HG03108 (cell line): ENCODE results near the gene PPP2R3C.
"Not testable (repeated sequence)": the region's sequence is repeated elsewhere in the genome, so short reads cannot be mapped to it uniquely, and the experiment has no call there.

Experiments
- ATAC-seq: cut with Tn5 transposase; IDR thresholded peaks from one replicate; pipeline ENCODE4 v1.9.1; 2021; ENCODE audit warnings: moderate library complexity; ENCODE audit not compliant: unreplicated experiment

The PPP2R3C gene

GRCh38 chr14:35133542-35134328, 11.9 kb upstream of the PPP2R3C start:
- no peak for ATAC-seq

- ATAC-seq, result no peak
Measured at GRCh38 chr14:35124127-35124526, 2.3 kb upstream of the PPP2R3C start.

DNA sequence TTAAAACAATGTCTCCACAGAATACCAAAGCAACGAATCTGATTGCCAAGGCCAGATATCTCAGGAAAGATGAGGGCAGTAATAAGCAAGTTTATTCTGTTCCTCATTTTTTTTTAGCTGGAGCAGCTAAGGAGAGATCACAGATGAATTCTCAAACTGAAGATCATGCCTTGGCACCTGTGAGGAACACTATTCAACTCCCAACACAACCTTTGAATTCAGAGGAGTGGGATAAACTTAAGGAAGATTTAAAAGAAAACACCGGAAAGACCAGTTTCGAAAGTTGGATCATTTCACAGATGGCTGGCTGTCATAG, 1.6 kb upstream of the PPP2R3C start:
- ATAC-seq, result no peak

- no peak for ATAC-seq
Measured at GRCh38 chr14:35122696-35123387, 1.1 kb upstream of the PPP2R3C start.

- no peak for ATAC-seq
Measured at GRCh38 chr14:35121026-35121886, 534 bp downstream of the PPP2R3C start.

DNA sequence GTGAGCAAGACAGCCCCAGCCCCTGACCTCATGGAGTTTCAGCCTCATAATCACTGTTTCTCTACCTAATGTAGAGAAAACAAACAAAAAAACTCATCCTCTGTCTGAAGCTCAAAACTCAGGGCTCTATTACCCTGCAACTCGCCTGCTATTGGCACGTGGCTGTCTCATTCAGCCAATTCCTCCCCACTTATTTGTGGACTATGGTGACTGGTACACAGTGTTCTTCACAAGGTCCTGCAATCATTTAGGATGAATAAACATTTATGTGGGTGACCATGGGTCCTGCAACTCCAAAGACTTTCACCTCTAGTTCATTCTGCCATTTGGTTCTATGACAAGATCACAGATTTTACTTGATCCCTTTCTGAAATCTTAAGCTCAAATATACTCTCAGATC, 4.7 kb downstream of the PPP2R3C start:
- no peak for ATAC-seq

DNA sequence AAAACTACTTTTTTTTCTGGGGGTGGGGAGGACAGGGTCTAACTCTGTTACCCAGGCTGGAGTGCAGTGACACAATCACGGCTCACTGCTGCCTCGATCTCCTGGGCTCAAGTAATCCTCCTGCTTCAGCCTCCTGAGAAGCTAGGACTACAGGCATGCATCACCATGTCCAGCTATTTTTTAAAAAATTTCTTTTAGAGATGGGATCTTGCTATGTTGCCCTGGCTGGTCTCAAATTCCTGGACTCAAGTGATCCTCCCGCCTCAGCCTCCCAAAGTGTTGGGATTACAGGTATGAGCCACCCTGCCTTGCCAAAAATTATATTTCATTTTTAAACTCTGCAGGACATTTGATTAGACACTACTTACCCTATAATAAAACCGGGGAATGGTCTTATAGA, 5.5 kb downstream of the PPP2R3C start:
- no peak for ATAC-seq

- ATAC-seq, result no peak
Measured at GRCh38 chr14:35114036-35114435, 7.8 kb downstream of the PPP2R3C start.

GRCh38 chr14:35113308-35113950, 8.4 kb downstream of the PPP2R3C start:
- ATAC-seq, result no peak

DNA sequence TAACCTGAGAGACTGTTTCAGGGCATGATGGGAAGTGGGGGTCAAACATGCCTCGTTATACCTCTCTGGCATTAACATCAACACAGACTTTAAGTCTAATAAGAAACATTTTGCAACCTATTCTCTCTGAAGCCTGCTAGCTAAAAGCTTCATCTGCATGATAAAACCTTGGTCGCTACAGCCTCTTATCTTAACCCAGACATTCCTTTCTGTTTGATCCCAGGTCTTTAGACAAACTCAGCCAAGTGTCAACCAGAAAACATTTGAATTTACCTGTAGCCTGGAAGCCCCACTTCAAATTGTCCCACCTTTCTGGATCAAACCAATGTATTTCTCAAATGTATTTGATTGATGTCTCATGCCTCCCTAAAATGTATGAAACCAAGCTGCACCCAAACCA, 9.1 kb downstream of the PPP2R3C start:
- ATAC-seq, result no peak

DNA sequence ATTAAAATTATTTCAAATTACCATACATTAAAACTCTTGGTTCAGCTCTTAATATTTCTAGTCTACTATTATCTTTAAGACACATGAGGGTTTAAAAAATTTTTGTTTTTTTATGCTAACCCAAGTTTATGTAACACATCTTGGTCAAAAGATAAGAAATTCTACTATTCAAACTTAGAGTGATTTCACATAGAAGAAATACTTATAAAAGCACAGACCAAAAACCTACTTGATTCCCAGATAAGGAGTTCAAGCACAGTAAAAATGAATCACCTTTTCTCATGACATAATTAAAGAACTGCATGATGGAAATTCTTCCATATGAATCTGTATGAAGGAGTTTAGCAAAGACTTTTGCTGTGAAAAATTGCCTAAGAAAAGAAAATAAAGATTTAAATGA, 13.9 kb downstream of the PPP2R3C start:
- ATAC-seq, result no peak

DNA sequence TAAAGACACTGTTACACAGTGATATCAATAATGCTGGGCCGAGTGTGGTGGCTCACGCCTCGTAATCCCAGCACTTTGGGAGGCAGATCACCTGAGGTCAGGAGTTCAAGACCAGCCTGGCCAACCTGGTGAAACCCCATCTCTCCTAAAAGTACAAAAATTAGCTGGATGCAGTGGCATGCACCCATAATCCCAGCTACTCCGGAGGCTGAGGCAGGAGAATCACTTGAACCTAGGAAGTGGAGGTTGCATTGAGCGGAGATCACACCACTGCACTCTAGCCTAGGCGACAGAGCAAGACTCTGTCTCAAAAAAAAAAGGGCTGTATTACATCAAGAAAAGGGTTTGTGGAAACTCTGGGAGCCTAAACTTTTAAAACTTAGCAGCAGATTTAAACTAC, 27.1 kb downstream of the PPP2R3C start:
- not testable (repeated sequence) for ATAC-seq

GRCh38 chr14:35088514-35088913, 33.3 kb downstream of the PPP2R3C start:
- ATAC-seq, result no peak

- no peak for ATAC-seq
Measured at GRCh38 chr14:35085441-35085840, 36.3 kb downstream of the PPP2R3C start.

- ATAC-seq, result no peak
Measured at GRCh38 chr14:35083530-35084150, 38.1 kb downstream of the PPP2R3C start.

GRCh38 chr14:35079742-35080141, 42.0 kb downstream of the PPP2R3C start:
- ATAC-seq, result no peak

GRCh38 chr14:35078082-35078481, 43.7 kb downstream of the PPP2R3C start:
- ATAC-seq, result no peak

- no peak for ATAC-seq
Measured at GRCh38 chr14:35073486-35073885, 48.3 kb downstream of the PPP2R3C start.

DNA sequence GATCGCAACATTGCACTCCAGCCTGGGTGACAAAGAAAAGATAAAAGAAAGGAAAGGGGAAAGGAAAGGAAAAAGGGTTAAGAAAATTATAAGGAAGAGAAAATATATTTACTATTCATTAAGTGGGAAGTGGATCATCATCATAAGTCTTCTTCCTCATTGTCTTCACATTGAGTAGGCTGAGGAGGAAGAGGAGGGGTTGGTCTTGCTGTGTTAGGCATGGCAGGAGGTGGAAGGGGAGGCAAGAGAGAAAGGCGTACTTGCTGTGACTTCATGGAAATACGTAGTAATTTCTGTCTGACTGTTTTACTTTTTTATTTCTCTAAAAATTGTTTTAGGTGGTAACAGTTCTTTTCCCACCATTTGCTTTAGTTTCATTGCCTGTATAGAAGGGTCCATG, 49.6 kb downstream of the PPP2R3C start:
- no peak for ATAC-seq

- ATAC-seq, result no peak
Measured at GRCh38 chr14:35068238-35069012, 53.4 kb downstream of the PPP2R3C start.
